Measurements from ENCODE around the gene CETP.

GRCh38 chr16:56944954-56945839 lies 16.6 kb upstream of the CETP start:
- TF ChIP-seq CTCF (conservative IDR thresholded peaks at IDR 0.05 in 1 of 2, IDR thresholded peaks at IDR 0.05 in 1 of 2; ENCODE audit: low read depth in 1 of 2, low read length in 2 of 2) (no peak), EZH2 (IDR thresholded peaks at IDR 0.05; ENCODE audit: low read length, missing control alignments) (no peak)

Data from fibroblast of lung (primary cell).